Mammary epithelial cell (primary cell): ENCODE results near the gene ABTB2.

ENCODE experiments used
- EZH2 ChIP-seq: IDR thresholded peaks from 2 replicates; pipeline ENCODE4 v1.6.1; 2012; ENCODE audit warnings: low read length, inconsistent platforms, borderline replicate concordance
- TF ChIP-seq, protein P1 (sequence below), 2 donors: IDR thresholded peaks in 1 of 2; conservative IDR thresholded peaks in 1 of 2; 2 replicates each; pipeline ENCODE4 v1.5.1; 2011 to 2012; ENCODE audit warnings: inconsistent platforms in 2 of 2, low read length in 2 of 2, mild to moderate bottlenecking in 2 of 2, control low read depth in 1 of 2, low read depth in 1 of 2; ENCODE audit not compliant: insufficient read depth in 1 of 2; ENCODE audit errors: extremely low read depth in 1 of 2

DNA sequence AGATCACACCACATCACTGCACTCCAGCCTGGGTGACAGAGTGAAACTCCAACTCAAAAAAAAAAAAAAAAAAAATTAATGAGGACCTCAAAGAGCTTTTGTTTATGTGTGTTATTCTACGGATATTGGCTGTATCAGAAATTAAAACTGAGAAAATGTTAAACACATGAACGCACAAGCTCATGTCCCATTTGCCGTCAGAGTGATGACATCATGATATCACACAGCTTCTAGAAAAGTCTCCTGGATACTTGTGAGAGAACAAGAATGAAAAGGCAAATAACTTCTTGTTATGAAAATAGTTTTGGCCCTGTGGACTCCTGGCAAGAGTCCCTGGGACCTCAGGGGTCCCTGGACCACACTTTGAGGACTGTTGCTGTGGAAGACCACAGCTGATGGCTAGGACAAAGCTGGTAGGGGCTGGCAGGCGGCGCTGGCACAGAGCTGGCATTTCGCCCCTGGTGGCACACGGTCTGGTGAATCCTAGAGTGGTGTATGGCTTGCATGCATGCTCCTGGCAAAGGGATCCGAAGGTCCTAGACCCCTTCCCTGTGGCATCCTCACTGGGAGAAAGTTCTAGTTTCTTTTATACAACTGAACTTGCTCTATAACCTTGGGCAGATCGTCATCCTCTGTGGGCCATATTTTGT, 178.7 kb downstream of the ABTB2 start:
- TF ChIP-seq, protein P1, sequence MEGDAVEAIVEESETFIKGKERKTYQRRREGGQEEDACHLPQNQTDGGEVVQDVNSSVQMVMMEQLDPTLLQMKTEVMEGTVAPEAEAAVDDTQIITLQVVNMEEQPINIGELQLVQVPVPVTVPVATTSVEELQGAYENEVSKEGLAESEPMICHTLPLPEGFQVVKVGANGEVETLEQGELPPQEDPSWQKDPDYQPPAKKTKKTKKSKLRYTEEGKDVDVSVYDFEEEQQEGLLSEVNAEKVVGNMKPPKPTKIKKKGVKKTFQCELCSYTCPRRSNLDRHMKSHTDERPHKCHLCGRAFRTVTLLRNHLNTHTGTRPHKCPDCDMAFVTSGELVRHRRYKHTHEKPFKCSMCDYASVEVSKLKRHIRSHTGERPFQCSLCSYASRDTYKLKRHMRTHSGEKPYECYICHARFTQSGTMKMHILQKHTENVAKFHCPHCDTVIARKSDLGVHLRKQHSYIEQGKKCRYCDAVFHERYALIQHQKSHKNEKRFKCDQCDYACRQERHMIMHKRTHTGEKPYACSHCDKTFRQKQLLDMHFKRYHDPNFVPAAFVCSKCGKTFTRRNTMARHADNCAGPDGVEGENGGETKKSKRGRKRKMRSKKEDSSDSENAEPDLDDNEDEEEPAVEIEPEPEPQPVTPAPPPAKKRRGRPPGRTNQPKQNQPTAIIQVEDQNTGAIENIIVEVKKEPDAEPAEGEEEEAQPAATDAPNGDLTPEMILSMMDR (conservative IDR thresholded peaks at IDR 0.05 in 1 of 2, IDR thresholded peaks at IDR 0.05 in 1 of 2; ENCODE audit: extremely low read depth in 1 of 2, insufficient read depth in 1 of 2, low read depth in 1 of 2, low read length in 2 of 2): no peak
- no peak for TF ChIP-seq EZH2
